GM12878 (cell line): Measurements from ENCODE around the gene MDFIC. TPM values are rescaled to one million over a fixed set of nuclear protein-coding genes. Genes with fewer than 3 reads are reported as not detected.

Experiments used
- BHLHE40 ChIP-seq, 2 experiments: fragments of 450-650 bp in 1 of 2; IDR thresholded peaks; 2 replicates each; pipeline ENCODE4 v1.6.1; 2011 to 2017; ENCODE audit warnings: low read depth in 2 of 2, borderline replicate concordance in 1 of 2, improper control_type of control experiment in 1 of 2, low read length in 1 of 2, mild to moderate bottlenecking in 1 of 2
- EGR1 ChIP-seq, 2 experiments: IDR thresholded peaks; 1 replicate in 1 of 2; 2 replicates in 1 of 2; pipeline ENCODE4 v1.6.1; 2011 to 2012; ENCODE audit warnings: low read depth in 2 of 2, low read length in 2 of 2, borderline replicate concordance in 1 of 2, mild to moderate bottlenecking in 1 of 2, moderate library complexity in 1 of 2
- HDGF ChIP-seq: fragments of 450-650 bp; IDR thresholded peaks from 2 replicates; pipeline ENCODE4 v1.6.1; 2016; ENCODE audit warnings: antibody characterized with exemption
- JUND ChIP-seq: IDR thresholded peaks from 2 replicates; pipeline ENCODE4 v1.6.1; 2012; ENCODE audit warnings: low read depth, mild to moderate bottlenecking, low read length, improper control_type of control experiment, moderate library complexity
- MTA3 ChIP-seq: IDR thresholded peaks from 2 replicates; pipeline ENCODE4 v1.6.1; 2012; ENCODE audit warnings: low read length, inconsistent platforms, borderline replicate concordance
- PAX5 ChIP-seq: IDR thresholded peaks from 2 replicates; pipeline ENCODE4 v1.6.1; 2011; ENCODE audit warnings: low read depth, low read length, borderline replicate concordance
- RFX5 ChIP-seq: IDR thresholded peaks from 2 replicates; pipeline ENCODE4 v1.6.1; 2011; ENCODE audit warnings: low read depth, low read length, improper control_type of control experiment
- RUNX3 ChIP-seq: IDR thresholded peaks from 2 replicates; pipeline ENCODE4 v1.6.1; 2012; ENCODE audit warnings: low read length, inconsistent platforms
- TBL1XR1 ChIP-seq: IDR thresholded peaks from 2 replicates; pipeline ENCODE4 v1.6.1; 2012; ENCODE audit warnings: low read depth, low read length, improper control_type of control experiment
- ZNF217 ChIP-seq: fragments of 450-650 bp; IDR thresholded peaks from 2 replicates; pipeline ENCODE4 v1.6.1; 2017; ENCODE audit warnings: antibody characterized with exemption, mild to moderate bottlenecking
- polyA plus RNA-seq, 11 experiments: library from polyadenylated mRNA; depleted of rRNA in 4 of 11; unstranded in 6 of 11; stranded (reverse) in 5 of 11; fragments of >200 nt; fragmentation: Nextera tagmentation in 4 of 11; fragmentation: Illumina TruSeq in 1 of 11; extraction: Ambion mirVana in 4 of 11; extraction: Trizol in 1 of 11; gene quantifications; 1 replicate in 1 of 11; 2 replicates in 10 of 11; pipeline versions ENCODE4 v1.2.1 to v1.2.3, GENCODE V29; 2011 to 2016; ENCODE audit warnings: inconsistent platforms in 2 of 11, missing spikeins in 2 of 11, low read depth in 1 of 11
- total RNA-seq, 4 experiments: library from RNA; depleted of rRNA in 3 of 4; stranded (reverse); fragments of >200 nt in 3 of 4; fragmentation: Illumina TruSeq in 1 of 4; extraction: Trizol in 1 of 4; gene quantifications; 2 replicates each; pipeline versions ENCODE4 v1.2.1 to v1.2.3, GENCODE V29; 2013 to 2021
- TF ChIP-seq, protein P1 (sequence below): IDR thresholded peaks from 2 replicates; pipeline ENCODE4 v1.6.1; 2012; ENCODE audit warnings: low read depth, low read length, improper control_type of control experiment
- TF ChIP-seq, protein P2 (sequence below): IDR thresholded peaks from 2 replicates; pipeline ENCODE4 v1.6.1; 2012; ENCODE audit warnings: low read length, inconsistent platforms
- TF ChIP-seq, protein P3 (sequence below): fragments of 450-650 bp; IDR thresholded peaks from 2 replicates; pipeline ENCODE4 v1.6.1; 2017; ENCODE audit warnings: borderline replicate concordance
- TF ChIP-seq, protein P4 (sequence below): fragments of 450-650 bp; IDR thresholded peaks from 2 replicates; pipeline ENCODE4 v1.6.1; 2017; ENCODE audit warnings: low read depth, mild to moderate bottlenecking, moderate library complexity
- TF ChIP-seq, protein P5 (sequence below): fragments of 450-650 bp; conservative IDR thresholded peaks from 2 replicates; pipeline ENCODE4 v1.6.1; 2017; ENCODE audit warnings: mild to moderate bottlenecking, moderate library complexity
- TF ChIP-seq, protein P6 (sequence below): IDR thresholded peaks from 2 replicates; pipeline ENCODE4 v1.6.1; 2012; ENCODE audit warnings: improper control_type of control experiment, low read depth, low read length; ENCODE audit not compliant: insufficient replicate concordance

The MDFIC gene
- total and polyA plus RNA-seq, 10 of the 15 experiments (the other 5 are each of a cell fraction or from before 2014, with no cell fraction given) = 7.3 to 58.4 (median 40.0) TPM

DNA sequence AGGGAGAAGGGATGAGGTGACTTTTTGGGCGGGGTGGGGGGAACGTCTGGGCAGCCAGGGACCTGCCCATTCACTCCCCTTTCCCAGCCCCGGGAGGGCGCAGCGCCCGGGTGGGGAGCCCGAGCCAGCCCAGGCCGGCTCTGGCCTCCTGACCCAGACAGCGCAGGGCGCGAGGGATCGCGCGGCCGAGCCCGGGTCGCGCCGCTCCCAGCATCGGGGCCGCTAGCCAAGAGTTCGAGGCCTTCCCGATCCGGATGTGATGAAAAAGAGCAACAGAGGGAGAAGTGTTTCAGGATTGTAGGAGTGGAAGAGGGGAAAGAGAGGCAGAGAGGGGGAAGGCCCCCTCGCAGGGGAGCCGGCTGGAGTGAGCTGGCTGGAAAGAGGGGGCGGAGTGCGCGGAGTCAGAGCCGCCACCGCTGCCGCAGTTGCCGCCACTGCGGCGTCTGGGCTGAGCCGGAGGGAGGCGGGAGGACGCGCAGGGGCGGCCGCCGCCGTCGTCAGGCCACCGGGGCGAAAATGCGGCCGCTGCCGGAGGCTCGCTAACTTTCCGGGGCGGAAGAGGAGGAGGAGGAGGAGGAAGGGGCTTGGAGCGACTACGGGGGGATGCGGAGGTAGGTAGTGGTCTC is at the start of gene MDFIC (continued):
- TF ChIP-seq EGR1 (IDR thresholded peaks at IDR 0.05; ENCODE audit: borderline replicate concordance in 1 of 2, low read depth in 2 of 2, low read length in 2 of 2) = peak in 1 of 2 experiments; percentile 85; a peak in 2 of 3 replicates
- TF ChIP-seq, protein P1, sequence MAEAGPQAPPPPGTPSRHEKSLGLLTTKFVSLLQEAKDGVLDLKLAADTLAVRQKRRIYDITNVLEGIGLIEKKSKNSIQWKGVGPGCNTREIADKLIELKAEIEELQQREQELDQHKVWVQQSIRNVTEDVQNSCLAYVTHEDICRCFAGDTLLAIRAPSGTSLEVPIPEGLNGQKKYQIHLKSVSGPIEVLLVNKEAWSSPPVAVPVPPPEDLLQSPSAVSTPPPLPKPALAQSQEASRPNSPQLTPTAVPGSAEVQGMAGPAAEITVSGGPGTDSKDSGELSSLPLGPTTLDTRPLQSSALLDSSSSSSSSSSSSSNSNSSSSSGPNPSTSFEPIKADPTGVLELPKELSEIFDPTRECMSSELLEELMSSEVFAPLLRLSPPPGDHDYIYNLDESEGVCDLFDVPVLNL = no peak
- TF ChIP-seq ZNF217 = 0 out of 2 replicates have a peak, but pooled peaks have one; percentile 50
- TF ChIP-seq, protein P2, sequence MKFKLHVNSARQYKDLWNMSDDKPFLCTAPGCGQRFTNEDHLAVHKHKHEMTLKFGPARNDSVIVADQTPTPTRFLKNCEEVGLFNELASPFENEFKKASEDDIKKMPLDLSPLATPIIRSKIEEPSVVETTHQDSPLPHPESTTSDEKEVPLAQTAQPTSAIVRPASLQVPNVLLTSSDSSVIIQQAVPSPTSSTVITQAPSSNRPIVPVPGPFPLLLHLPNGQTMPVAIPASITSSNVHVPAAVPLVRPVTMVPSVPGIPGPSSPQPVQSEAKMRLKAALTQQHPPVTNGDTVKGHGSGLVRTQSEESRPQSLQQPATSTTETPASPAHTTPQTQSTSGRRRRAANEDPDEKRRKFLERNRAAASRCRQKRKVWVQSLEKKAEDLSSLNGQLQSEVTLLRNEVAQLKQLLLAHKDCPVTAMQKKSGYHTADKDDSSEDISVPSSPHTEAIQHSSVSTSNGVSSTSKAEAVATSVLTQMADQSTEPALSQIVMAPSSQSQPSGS = no peak
- TF ChIP-seq RUNX3 = peak; percentile 32; the same call in 1 of the 2 replicates
- TF ChIP-seq, protein P3, sequence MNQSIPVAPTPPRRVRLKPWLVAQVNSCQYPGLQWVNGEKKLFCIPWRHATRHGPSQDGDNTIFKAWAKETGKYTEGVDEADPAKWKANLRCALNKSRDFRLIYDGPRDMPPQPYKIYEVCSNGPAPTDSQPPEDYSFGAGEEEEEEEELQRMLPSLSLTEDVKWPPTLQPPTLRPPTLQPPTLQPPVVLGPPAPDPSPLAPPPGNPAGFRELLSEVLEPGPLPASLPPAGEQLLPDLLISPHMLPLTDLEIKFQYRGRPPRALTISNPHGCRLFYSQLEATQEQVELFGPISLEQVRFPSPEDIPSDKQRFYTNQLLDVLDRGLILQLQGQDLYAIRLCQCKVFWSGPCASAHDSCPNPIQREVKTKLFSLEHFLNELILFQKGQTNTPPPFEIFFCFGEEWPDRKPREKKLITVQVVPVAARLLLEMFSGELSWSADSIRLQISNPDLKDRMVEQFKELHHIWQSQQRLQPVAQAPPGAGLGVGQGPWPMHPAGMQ = no peak
- TF ChIP-seq RFX5 = no peak
- no peak for TF ChIP-seq TBL1XR1
- no peak for TF ChIP-seq MTA3
- TF ChIP-seq BHLHE40 (IDR thresholded peaks at IDR 0.05; ENCODE audit: borderline replicate concordance in 1 of 2, low read depth in 2 of 2, low read length in 1 of 2) = no peak
- TF ChIP-seq, protein P4, sequence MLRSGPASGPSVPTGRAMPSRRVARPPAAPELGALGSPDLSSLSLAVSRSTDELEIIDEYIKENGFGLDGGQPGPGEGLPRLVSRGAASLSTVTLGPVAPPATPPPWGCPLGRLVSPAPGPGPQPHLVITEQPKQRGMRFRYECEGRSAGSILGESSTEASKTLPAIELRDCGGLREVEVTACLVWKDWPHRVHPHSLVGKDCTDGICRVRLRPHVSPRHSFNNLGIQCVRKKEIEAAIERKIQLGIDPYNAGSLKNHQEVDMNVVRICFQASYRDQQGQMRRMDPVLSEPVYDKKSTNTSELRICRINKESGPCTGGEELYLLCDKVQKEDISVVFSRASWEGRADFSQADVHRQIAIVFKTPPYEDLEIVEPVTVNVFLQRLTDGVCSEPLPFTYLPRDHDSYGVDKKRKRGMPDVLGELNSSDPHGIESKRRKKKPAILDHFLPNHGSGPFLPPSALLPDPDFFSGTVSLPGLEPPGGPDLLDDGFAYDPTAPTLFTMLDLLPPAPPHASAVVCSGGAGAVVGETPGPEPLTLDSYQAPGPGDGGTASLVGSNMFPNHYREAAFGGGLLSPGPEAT = no peak
- no peak for TF ChIP-seq HDGF
- TF ChIP-seq, protein P5, sequence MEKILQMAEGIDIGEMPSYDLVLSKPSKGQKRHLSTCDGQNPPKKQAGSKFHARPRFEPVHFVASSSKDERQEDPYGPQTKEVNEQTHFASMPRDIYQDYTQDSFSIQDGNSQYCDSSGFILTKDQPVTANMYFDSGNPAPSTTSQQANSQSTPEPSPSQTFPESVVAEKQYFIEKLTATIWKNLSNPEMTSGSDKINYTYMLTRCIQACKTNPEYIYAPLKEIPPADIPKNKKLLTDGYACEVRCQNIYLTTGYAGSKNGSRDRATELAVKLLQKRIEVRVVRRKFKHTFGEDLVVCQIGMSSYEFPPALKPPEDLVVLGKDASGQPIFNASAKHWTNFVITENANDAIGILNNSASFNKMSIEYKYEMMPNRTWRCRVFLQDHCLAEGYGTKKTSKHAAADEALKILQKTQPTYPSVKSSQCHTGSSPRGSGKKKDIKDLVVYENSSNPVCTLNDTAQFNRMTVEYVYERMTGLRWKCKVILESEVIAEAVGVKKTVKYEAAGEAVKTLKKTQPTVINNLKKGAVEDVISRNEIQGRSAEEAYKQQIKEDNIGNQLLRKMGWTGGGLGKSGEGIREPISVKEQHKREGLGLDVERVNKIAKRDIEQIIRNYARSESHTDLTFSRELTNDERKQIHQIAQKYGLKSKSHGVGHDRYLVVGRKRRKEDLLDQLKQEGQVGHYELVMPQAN = 0 out of 2 replicates have a peak, but pooled peaks have one; percentile 30
- no peak; the same call in 1 of the 2 replicates for TF ChIP-seq PAX5
- TF ChIP-seq JUND = no peak
- TF ChIP-seq, protein P6, sequence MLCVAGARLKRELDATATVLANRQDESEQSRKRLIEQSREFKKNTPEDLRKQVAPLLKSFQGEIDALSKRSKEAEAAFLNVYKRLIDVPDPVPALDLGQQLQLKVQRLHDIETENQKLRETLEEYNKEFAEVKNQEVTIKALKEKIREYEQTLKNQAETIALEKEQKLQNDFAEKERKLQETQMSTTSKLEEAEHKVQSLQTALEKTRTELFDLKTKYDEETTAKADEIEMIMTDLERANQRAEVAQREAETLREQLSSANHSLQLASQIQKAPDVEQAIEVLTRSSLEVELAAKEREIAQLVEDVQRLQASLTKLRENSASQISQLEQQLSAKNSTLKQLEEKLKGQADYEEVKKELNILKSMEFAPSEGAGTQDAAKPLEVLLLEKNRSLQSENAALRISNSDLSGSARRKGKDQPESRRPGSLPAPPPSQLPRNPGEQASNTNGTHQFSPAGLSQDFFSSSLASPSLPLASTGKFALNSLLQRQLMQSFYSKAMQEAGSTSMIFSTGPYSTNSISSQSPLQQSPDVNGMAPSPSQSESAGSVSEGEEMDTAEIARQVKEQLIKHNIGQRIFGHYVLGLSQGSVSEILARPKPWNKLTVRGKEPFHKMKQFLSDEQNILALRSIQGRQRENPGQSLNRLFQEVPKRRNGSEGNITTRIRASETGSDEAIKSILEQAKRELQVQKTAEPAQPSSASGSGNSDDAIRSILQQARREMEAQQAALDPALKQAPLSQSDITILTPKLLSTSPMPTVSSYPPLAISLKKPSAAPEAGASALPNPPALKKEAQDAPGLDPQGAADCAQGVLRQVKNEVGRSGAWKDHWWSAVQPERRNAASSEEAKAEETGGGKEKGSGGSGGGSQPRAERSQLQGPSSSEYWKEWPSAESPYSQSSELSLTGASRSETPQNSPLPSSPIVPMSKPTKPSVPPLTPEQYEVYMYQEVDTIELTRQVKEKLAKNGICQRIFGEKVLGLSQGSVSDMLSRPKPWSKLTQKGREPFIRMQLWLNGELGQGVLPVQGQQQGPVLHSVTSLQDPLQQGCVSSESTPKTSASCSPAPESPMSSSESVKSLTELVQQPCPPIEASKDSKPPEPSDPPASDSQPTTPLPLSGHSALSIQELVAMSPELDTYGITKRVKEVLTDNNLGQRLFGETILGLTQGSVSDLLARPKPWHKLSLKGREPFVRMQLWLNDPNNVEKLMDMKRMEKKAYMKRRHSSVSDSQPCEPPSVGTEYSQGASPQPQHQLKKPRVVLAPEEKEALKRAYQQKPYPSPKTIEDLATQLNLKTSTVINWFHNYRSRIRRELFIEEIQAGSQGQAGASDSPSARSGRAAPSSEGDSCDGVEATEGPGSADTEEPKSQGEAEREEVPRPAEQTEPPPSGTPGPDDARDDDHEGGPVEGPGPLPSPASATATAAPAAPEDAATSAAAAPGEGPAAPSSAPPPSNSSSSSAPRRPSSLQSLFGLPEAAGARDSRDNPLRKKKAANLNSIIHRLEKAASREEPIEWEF = no peak
